Measurements from ENCODE around the gene RMDN2.

RMDN2 gene

GRCh38 chr2:37914340-37914739, 10.7 kb upstream of the RMDN2 start:
- H3K4me3 ChIP-seq (ENCODE audit: low read depth, low read length, poor library complexity, severe bottlenecking), result no peak overlapping the region
- no peaks in the 10 kb centered on the region for H3K9me2 ChIP-seq (ENCODE audit: low read depth, low read length)
- no peak overlapping the region for H3K9ac ChIP-seq (ENCODE audit: low read length)
- no peaks in the 10 kb centered on the region for H3K9me3 ChIP-seq (ENCODE audit: low read length)
- no peaks in the 10 kb centered on the region for H3K79me2 ChIP-seq (ENCODE audit: insufficient read depth, low read length)
- no peaks in the 10 kb centered on the region for H3K27me3 ChIP-seq (ENCODE audit: insufficient read depth, low read length)
- no peak overlapping the region for H3K27ac ChIP-seq (ENCODE audit: low read depth, low read length, poor library complexity, severe bottlenecking)
- no peaks in the 10 kb centered on the region for H3K36me3 ChIP-seq (ENCODE audit: insufficient read depth, low read length)
- no peaks in the 10 kb centered on the region for H4K20me1 ChIP-seq (ENCODE audit: insufficient read depth, low read length)
- no peak overlapping the region for H2AFZ ChIP-seq (ENCODE audit: low read length)
- H3K4me1 ChIP-seq (ENCODE audit: insufficient read depth, low read length, severe bottlenecking), result no peaks in the 10 kb centered on the region
- no peak overlapping the region for H3K4me2 ChIP-seq (ENCODE audit: low read length)
- TF ChIP-seq EZH2 (IDR thresholded peaks at IDR 0.05; ENCODE audit: borderline replicate concordance, low read length), result no peak
- TF ChIP-seq, protein P1, sequence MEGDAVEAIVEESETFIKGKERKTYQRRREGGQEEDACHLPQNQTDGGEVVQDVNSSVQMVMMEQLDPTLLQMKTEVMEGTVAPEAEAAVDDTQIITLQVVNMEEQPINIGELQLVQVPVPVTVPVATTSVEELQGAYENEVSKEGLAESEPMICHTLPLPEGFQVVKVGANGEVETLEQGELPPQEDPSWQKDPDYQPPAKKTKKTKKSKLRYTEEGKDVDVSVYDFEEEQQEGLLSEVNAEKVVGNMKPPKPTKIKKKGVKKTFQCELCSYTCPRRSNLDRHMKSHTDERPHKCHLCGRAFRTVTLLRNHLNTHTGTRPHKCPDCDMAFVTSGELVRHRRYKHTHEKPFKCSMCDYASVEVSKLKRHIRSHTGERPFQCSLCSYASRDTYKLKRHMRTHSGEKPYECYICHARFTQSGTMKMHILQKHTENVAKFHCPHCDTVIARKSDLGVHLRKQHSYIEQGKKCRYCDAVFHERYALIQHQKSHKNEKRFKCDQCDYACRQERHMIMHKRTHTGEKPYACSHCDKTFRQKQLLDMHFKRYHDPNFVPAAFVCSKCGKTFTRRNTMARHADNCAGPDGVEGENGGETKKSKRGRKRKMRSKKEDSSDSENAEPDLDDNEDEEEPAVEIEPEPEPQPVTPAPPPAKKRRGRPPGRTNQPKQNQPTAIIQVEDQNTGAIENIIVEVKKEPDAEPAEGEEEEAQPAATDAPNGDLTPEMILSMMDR (IDR thresholded peaks at IDR 0.05; ENCODE audit: low read length), result no peak
- no peaks in the 10 kb centered on the region for H3F3A ChIP-seq (ENCODE audit: insufficient read depth, low read length)

DNA sequence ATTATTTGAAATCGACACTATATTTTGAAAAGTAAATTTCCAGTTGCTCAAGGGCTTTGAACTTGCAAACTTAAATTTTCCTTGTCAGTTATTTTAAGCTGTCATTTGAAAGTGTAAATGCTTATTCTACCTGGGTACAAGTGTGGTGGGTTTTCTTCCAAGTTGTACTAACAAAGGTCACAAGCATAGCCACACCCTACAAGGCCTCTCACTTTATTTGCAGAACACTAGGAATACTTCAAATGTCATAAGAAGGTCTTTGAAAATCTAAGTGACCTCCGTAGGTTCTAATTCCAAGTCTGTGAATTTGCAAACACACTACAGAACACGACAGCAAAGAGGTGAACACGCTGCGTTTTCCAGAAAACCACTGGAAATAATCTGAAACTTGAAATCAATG, 9.3 kb upstream of the RMDN2 start:
- H3K4me3 ChIP-seq (ENCODE audit: low read depth, low read length, poor library complexity, severe bottlenecking), result no peak overlapping the region
- H3K9me2 ChIP-seq (ENCODE audit: low read depth, low read length), result no peaks in the 10 kb centered on the region
- no peak overlapping the region for H3K9ac ChIP-seq (ENCODE audit: low read length)
- no peak overlapping the region for H3K4me2 ChIP-seq (ENCODE audit: low read length)
- H3K27me3 ChIP-seq (ENCODE audit: insufficient read depth, low read length), result no peaks in the 10 kb centered on the region
- no peaks in the 10 kb centered on the region for H3K9me3 ChIP-seq (ENCODE audit: low read length)
- H2AFZ ChIP-seq (ENCODE audit: low read length), result no peak overlapping the region
- no peaks in the 10 kb centered on the region for H3K79me2 ChIP-seq (ENCODE audit: insufficient read depth, low read length)
- no peaks in the 10 kb centered on the region for H4K20me1 ChIP-seq (ENCODE audit: insufficient read depth, low read length)
- H3K36me3 ChIP-seq (ENCODE audit: insufficient read depth, low read length), result no peaks in the 10 kb centered on the region
- H3K4me1 ChIP-seq (ENCODE audit: insufficient read depth, low read length, severe bottlenecking), result no peaks in the 10 kb centered on the region
- no peak overlapping the region for H3K27ac ChIP-seq (ENCODE audit: low read depth, low read length, poor library complexity, severe bottlenecking)
- H3F3A ChIP-seq (ENCODE audit: insufficient read depth, low read length), result no peaks in the 10 kb centered on the region
- TF ChIP-seq EZH2 (IDR thresholded peaks at IDR 0.05; ENCODE audit: borderline replicate concordance, low read length), result no peak
- TF ChIP-seq, protein P1 (IDR thresholded peaks at IDR 0.05; ENCODE audit: low read length), result no peak

DNA sequence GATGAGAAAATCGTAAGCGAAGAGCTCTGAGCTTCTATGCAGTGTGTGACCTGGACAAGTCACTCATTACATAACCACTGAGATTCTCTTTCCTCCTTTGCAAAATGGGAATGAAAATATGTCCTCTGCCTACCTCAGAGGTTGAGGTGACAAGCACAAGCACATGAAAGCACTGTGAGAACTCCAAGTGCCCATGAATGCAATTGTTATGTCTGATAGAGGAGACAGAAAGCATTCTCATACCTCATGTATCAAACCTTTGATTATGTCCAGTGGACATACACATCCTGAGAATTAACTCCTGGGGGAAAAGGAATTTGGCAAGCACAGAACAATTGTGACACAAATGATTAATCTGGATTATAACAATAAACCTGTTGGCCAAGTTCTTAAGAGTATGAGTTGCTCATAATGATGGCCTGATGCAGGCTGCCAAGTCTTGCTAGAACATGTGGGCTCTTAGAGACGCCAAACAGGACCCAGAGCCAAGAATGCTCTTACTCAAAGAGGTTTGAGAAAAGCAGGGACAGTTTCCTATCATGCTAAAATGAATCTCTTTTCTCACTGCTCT, 8.5 kb upstream of the RMDN2 start:
- Histone ChIP-seq H4K20me1 (ENCODE audit: insufficient read depth, low read length) (no peaks in the 10 kb centered on the region), H3K27ac (ENCODE audit: low read depth, low read length, poor library complexity, severe bottlenecking) (no peak overlapping the region), H3K4me2 (ENCODE audit: low read length) (no peak overlapping the region), H3K9ac (ENCODE audit: low read length) (no peak overlapping the region), H3K36me3 (ENCODE audit: insufficient read depth, low read length) (no peaks in the 10 kb centered on the region), H3K27me3 (ENCODE audit: insufficient read depth, low read length) (no peaks in the 10 kb centered on the region), H3K9me3 (ENCODE audit: low read length) (no peaks in the 10 kb centered on the region), H3K79me2 (ENCODE audit: insufficient read depth, low read length) (no peaks in the 10 kb centered on the region), H3K4me1 (ENCODE audit: insufficient read depth, low read length, severe bottlenecking) (no peaks in the 10 kb centered on the region), H3F3A (ENCODE audit: insufficient read depth, low read length) (no peaks in the 10 kb centered on the region), H2AFZ (ENCODE audit: low read length) (no peak overlapping the region), H3K9me2 (ENCODE audit: low read depth, low read length) (no peaks in the 10 kb centered on the region), H3K4me3 (ENCODE audit: low read depth, low read length, poor library complexity, severe bottlenecking) (no peak overlapping the region)
- TF ChIP-seq, protein P1 (IDR thresholded peaks at IDR 0.05; ENCODE audit: low read length), result no peak
